Ovary (tissue), 3 donors: Measurements from ENCODE around the gene HNRNPUL1.

ENCODE experiments used
- CTCF ChIP-seq, 3 donors: fragments of 450-650 bp in 2 of 3; fragments of 200-600 bp in 1 of 3; IDR thresholded peaks; one replicate each; pipeline versions ENCODE4 v1.5.1 to v1.8.0; 2016 to 2022; ENCODE audit warnings: antibody characterized with exemption in 3 of 3, mild to moderate bottlenecking in 1 of 3
- POLR2A ChIP-seq: fragments of 450-650 bp; IDR thresholded peaks from one replicate; pipeline ENCODE4 v1.6.1; 2017; ENCODE audit warnings: antibody characterized with exemption, mild to moderate bottlenecking, moderate library complexity
- donor health status: DM: no; HTN: no; CAD: no.

GRCh38 chr19:41311072-41311471 is 46.9 kb downstream of the HNRNPUL1 start:
- no peak for TF ChIP-seq CTCF (IDR thresholded peaks at IDR 0.05)
- no peak for TF ChIP-seq POLR2A
